ENCODE results near the gene LMF1. TPM values are rescaled to one million over a fixed set of nuclear protein-coding genes. Genes with fewer than 3 reads are reported as not detected.

LMF1 gene
- total and polyA plus RNA-seq, 2 experiments from 2014 or later: 18.8 to 41.6 TPM

GRCh38 chr16:896261-897199 is 74.3 kb downstream of the LMF1 start:
- H3K36me3 ChIP-seq: no peaks in the 10 kb centered on the region
- no peak for DNase-seq (ENCODE audit: low read depth in 1 of 2, low spot score in 1 of 2)
- H3K4me1 ChIP-seq (ENCODE audit: low read depth): no peaks in the 10 kb centered on the region
- H3K9me3 ChIP-seq (ENCODE audit: low read depth): no peaks in the 10 kb centered on the region
- H3K27ac ChIP-seq: no peak overlapping the region
- no peak for TF ChIP-seq CTCF (IDR thresholded peaks at IDR 0.05; ENCODE audit: low read depth, low read length)
- no peaks in the 10 kb centered on the region for H3K27me3 ChIP-seq
- H3K4me3 ChIP-seq: no peak overlapping the region

DNA sequence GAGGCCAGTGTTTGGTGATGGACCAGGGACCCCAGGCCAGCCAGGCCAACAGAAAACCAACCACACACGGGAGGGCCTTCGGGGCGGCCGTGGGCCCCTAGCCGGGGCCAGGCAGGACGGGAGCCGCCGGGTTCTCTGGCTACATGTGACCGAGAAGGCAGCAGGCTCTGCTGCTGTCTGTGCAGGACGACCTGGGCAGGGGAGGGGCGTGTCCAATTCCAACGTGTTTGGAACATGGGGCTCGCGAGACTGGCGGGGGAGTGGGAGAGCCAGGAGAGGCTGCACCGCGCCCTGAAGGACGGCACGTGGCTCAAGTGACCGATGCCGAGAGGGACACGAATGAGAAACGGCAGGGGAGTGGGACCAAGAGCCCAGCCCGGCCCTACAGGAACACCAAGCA is 75.4 kb downstream of the LMF1 start:
- Histone ChIP-seq H3K36me3 (no peaks in the 10 kb centered on the region), H3K4me3 (no peak overlapping the region), H3K9me3 (ENCODE audit: low read depth) (no peaks in the 10 kb centered on the region), H3K27ac (no peak overlapping the region), H3K4me1 (ENCODE audit: low read depth) (no peaks in the 10 kb centered on the region), H3K27me3 (no peaks in the 10 kb centered on the region)
- DNase-seq (ENCODE audit: low read depth in 1 of 2, low spot score in 1 of 2): no peak
- TF ChIP-seq CTCF (IDR thresholded peaks at IDR 0.05; ENCODE audit: low read depth, low read length): no peak

DNA sequence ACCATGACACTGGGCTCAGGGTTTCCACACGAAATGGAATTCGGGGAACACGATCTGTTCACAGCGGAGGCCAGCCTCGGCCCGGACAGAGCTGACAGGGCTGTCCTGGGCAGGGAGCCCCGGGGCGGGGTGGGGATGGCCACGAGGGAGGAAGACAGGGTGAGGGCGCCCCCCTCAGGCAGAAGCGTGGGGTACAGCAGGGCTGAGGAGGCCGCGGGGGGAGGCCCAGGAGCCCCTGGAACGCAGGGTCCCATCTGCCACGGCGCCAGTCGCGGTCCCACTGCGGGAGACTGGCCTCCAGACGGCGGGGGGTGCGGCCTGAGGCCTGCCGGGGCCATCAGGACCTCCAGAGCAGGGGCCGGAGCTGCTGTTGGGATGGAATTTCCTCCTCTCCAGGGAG is 75.9 kb downstream of the LMF1 start:
- Histone ChIP-seq H3K36me3 (no peaks in the 10 kb centered on the region), H3K27me3 (no peaks in the 10 kb centered on the region), H3K9me3 (ENCODE audit: low read depth) (no peaks in the 10 kb centered on the region)

DNA sequence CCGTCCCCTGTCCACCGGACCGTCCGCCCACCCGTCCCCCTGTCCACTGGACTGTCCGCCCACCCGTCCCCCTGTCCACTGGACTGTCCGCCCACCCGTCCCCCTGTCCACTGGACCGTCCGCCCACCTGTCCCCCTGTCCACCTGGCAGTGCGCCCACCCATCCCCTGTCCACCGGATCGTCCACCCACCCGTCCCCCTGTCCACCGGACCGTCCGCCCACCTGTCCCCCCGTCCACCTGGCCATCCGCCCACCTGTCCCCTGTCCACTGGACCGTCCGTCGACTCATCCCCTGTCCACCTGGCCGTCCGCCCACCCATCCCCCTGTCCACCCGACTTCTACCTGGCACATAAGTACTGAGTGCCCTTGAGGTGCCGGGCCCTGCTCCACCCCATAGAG is 76.6 kb downstream of the LMF1 start:
- H3K4me3 ChIP-seq: no peak overlapping the region
- no peaks in the 10 kb centered on the region for H3K9me3 ChIP-seq (ENCODE audit: low read depth)
- no peak for DNase-seq (ENCODE audit: low read depth in 1 of 2, low spot score in 1 of 2)
- H3K27ac ChIP-seq: no peak overlapping the region
- H3K27me3 ChIP-seq: no peaks in the 10 kb centered on the region
- H3K4me1 ChIP-seq (ENCODE audit: low read depth): no peaks in the 10 kb centered on the region
- TF ChIP-seq CTCF (IDR thresholded peaks at IDR 0.05; ENCODE audit: low read depth, low read length): no peak
- H3K36me3 ChIP-seq: no peaks in the 10 kb centered on the region

More for the DNA sequence above, 75.9 kb downstream of the LMF1 start:
- Histone ChIP-seq H3K4me1 (ENCODE audit: low read depth) (no peaks in the 10 kb centered on the region), H3K4me3 (no peak overlapping the region), H3K27ac (no peak overlapping the region)
- no peak for DNase-seq (ENCODE audit: low read depth in 1 of 2, low spot score in 1 of 2)
- no peak for TF ChIP-seq CTCF (IDR thresholded peaks at IDR 0.05; ENCODE audit: low read depth, low read length)

DNA sequence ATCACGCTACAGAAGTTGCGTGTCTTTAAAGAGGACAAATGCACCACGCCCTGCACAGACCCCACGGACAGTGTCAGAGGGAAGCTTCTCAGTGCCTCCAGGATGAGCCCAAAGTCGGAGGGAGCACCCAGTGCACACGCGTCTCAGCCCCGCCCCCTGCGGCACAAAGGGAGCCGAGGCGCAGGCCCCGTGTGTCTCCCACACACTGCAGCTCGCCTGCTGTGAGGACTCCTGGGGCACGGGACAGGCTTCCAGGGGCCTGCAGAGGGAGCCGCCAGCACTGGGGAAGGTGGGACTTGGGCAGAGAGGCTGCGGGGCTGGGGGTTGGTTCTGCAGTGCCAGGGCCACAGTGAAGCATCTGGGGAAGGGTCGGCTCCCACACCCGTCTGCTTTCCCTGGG is 77.4 kb downstream of the LMF1 start:
- DNase-seq (ENCODE audit: low read depth in 1 of 2, low spot score in 1 of 2): no peak
- no peak for TF ChIP-seq CTCF (IDR thresholded peaks at IDR 0.05; ENCODE audit: low read depth, low read length)
- H3K36me3 ChIP-seq: no peaks in the 10 kb centered on the region
- H3K4me3 ChIP-seq: no peak overlapping the region
- H3K9me3 ChIP-seq (ENCODE audit: low read depth): no peaks in the 10 kb centered on the region
- no peaks in the 10 kb centered on the region for H3K4me1 ChIP-seq (ENCODE audit: low read depth)
- H3K27me3 ChIP-seq: no peaks in the 10 kb centered on the region
- H3K27ac ChIP-seq: no peak overlapping the region
